NCI-H82 (cell line): ENCODE data around the gene TNFRSF8.

Experiments
- DNase-seq: peaks from one replicate; lab custom pipeline; 2025; lab: John Stamatoyannopoulos, UW

TNFRSF8 gene

GRCh38 chr1:12176298-12177118 lies 113.4 kb downstream of the TNFRSF8 start:
- no peak for DNase-seq

DNA sequence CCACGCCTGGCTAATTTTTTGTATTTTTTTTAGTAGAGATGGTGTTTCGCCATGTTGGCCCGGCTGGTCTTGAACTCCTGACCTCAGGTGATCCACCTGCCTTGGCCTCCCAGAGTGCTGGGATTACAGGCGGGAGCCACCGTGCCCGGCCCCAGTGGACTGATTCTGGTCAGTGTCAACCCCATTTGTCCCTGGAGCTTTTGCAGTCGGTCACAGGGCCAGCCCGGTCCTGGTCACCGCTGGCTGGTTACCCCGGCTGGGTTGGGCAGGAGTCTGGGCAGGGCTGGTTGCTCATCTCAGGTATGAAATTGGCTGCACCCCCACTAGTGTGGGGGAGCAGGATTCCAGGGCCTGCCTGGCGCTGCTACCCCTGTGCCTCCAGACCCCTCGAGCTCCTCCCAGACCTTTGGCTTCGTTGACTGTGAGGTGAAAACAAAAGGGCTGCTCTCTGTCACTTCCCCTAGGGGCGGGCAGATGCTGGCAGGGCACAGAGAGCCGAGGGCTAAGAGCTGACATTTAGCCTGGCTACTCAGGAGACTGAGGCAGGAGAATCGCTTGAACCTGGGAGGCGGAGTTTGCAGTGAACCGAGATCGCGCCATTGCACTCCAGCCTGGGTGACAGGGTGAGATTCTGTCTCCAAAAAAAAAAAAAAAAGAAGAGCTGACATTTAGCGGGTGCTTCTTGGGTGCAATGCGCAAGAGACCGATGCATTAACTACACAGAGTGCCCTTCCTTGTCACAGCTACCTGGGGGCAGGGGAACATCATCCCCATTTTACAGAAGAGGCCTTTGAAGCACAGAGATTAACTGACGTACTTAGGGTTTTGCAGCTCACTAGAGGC lies 114.3 kb downstream of the TNFRSF8 start:
- no peak for DNase-seq

GRCh38 chr1:12177999-12178441 lies 114.9 kb downstream of the TNFRSF8 start:
- DNase-seq = no peak

- no peak for DNase-seq
Observed at GRCh38 chr1:12178511-12178910, 115.4 kb downstream of the TNFRSF8 start.

DNA sequence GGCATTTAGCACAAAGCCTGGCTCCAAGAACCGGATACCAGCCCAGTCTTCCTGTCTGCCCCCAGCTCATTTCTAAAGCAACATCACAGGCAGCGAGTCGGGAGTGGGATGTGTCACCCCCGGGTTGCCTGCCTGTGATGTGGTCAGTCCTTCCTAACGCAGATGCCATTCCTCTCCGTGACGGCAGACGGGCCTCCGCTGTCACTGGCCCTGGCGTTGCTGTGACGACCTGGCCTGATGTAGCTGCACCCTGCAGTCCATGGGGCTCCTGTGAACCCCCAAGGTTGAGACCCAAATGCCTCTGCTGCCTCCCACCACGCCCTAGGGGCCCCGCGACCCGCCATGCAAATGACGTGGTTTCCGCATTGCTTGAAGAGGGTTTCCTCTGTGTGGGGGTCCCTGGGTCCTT lies 116.0 kb downstream of the TNFRSF8 start:
- DNase-seq = no peak

GRCh38 chr1:12179676-12180075 lies 116.6 kb downstream of the TNFRSF8 start:
- no peak for DNase-seq

GRCh38 chr1:12180315-12180714 lies 117.2 kb downstream of the TNFRSF8 start:
- DNase-seq = no peak

GRCh38 chr1:12180903-12181302 lies 117.8 kb downstream of the TNFRSF8 start:
- DNase-seq = no peak

GRCh38 chr1:12181568-12181967 lies 118.5 kb downstream of the TNFRSF8 start:
- no peak for DNase-seq

GRCh38 chr1:12182410-12182984 lies 119.4 kb downstream of the TNFRSF8 start:
- no peak for DNase-seq

DNA sequence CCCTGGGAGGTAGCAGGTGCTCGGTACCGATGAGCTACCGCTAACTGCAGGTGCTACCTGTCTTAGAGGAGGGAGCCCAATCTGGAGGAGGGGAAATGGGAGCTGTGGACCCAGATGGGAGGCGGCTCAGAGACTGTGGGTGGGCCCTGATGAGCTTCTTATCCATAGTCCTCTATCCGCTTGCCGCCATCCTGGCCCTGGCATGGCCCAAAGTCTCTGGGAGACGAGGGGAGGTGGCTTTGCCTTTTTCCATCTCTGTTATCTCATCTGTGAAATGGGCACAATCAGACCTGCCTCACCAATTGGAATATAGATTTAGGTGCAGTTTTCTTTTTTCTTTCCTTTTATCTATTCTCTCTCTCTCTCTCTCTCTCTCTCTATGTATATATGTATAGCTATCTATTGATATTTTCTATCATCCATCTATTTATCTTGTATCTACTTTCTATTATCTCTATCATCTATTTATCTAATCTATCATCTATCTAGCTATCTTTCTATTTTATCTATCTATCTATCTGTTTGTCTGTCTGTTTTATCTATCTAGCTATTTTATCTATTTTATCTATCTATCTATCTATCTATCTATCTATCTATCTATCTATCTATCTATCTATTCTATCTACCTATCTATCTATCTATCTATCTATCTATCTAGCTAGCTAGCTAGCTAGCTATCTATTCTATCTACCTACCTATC lies 120.1 kb downstream of the TNFRSF8 start:
- DNase-seq = no peak

DNA sequence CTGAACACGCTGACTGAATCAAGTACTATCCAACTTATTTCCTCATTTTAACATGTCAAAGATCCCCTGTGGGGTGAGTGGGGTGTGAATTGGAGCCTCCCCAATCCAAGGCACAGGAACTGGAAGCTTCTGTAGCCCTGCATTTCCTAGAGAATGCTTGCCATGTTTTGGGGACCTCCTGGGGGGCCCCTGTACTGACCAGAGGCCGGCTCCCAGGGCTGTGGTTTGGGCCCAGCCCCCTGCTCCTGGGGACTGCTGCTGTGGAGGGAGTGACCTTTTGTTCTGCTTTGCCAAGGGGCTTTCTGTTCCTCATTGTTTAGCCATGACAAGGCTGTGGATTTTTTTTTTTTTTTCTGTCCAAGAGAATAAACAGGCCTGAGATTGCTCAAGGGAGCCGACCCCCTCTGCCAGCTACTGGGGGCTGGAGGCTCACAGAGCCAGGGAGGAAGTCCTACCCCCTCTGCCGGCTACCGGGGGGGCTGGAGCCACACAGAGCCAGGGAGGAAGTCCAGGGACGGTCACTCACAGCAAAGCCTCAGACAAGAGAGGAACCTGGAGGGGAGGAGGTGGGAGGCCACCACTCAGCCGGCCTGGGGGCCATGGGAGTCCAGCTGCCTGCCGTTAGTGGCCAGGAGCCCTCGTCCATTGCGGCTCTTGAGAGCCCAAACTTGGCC lies 121.0 kb downstream of the TNFRSF8 start:
- DNase-seq = no peak

DNA sequence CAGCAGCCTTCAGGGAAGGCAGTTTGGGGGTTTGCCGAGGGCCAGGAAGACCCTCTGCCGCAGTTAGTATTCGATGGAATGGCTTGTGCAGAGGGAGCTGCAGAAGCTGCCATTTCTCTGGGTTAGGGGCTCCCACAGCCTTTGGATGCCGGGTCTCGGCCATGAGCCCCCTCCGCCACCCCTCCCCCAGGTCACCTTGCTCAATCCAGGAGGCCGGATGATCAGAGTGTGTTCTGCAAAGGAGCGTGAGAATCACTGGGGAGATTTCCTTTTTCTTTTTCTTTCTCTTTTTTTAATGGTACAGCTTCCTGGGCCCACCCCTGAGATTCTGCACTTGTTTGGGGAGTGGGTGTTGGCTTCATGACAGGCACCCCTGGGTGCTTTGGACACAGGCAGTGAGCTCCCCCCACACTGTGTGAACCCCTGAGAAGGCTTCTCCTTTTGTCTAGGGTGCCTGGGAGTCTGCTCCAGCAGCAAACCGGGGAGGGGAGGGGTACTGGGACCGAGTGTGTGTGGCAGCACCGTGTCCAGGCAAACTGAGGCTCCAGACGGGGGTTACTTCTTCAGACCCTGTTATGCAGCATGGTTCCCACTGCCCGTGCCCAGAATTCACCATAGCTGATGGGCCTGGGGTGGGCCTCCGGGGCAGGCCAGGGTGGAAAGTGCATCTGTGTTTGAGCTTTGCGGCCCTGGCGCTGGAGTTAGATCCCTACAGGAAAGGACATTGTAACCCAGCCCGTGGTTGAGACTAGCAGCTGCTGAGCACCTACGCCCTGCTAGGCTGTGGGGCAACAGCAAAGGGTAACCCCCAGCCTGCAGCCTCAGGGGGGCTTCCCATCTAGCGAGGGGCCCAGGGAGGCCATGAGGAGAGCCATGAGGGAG lies 122.2 kb downstream of the TNFRSF8 start:
- DNase-seq = no peak

DNA sequence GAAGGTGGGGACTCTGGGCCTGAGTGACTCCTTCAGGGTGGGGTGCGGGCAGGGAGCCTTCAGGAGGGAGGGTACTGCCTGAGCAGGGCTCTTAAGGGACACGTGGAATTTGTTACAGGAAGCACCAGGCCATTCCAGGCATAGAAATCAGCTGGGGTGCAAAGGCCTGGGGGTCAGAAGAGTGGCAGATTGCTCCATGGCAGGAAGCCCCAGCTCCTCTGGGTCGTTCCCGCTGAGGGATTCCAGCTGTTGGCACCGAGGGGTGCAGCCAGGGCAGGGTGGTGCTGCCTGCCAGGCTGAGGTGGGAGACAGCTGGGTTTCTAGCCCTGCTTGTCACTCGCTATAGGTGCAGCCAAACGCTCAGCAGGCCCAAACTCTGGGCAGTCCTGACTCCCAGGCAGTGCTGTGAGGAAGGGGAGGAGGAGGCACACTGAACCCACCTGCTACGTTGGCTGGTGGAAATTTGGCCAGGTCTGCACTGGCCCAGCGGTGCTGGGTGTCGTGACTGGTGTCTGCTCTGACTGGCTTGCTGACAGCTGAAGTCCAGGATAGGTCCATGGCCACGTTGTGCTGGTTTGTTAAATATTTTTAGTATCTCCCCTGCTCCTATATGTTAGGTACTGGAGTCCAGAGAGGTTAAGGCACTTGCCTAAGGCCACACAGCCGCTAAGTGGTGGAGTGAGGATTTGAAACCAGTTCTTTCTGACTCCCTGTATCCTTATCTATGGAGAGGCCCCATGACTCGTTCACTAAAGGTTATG lies 123.0 kb downstream of the TNFRSF8 start:
- no peak for DNase-seq

- DNase-seq = no peak
Observed at GRCh38 chr1:12186679-12186985, 123.5 kb downstream of the TNFRSF8 start.

DNA sequence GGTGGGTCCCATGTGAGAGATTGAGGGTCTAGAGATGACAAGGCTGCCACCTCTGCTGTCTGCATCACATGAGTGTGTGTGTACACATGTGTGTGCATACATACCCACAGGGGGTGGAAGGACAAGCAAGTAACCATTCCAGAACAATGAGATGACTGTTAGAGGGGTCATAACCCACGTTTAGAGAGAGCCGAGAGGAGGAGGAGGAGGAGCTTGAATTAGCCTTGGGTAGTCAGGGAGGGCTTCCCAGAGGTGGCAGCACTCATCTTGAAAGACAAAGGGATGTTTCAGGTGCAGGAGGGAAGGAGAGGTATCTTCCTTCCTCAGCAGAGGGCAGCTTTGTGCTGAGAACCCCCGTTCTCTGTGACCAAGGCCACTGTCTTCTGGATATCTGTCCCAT lies 125.0 kb downstream of the TNFRSF8 start:
- DNase-seq = no peak

DNA sequence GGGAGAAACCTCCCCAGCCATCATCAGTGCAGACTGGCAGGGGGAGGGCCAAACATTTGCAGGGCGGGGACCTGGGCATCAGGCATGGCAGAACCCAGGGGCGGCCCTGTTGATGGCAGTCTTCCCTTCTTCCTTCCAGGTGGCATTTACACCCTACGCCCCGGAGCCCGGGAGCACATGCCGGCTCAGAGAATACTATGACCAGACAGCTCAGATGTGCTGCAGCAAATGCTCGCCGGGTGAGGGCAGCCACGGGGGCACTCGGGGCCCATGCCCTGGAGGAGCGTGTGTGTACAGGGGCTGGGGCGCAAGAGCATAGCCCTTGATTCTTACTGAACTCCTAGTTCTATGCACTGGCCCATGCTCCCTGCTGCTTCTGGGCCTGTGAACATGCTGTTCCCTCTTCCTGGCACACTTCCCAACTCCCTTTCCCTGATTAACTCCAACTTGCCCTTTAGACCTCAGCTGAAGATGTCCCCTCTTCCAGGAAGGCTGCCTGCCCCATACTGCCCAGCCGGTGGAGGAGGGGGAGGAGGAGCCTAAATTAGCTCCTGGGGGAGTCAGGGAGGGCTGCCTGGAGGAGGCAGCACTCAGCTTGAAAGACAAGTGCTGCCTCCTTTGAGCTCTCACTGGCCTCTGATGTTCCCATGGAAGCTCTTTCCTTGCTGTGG lies 125.7 kb downstream of the TNFRSF8 start:
- DNase-seq = no peak

DNA sequence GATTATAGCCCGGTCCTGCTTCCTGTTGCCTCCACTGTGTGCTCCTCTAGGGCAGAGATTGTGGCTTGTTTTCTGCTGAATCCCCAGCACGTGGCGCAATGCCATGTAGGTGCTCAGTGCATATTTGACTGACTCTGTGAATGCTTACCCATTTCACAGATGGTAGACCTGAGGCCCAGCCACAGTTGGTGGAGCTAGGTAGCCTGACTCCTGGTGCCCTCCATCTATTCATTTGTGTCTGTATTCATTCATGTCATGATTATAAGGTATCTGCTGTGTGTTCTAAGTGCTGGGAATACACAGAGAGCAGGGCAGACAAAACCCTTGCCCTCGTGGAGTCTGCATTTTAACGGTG lies 126.2 kb downstream of the TNFRSF8 start:
- no peak for DNase-seq

DNA sequence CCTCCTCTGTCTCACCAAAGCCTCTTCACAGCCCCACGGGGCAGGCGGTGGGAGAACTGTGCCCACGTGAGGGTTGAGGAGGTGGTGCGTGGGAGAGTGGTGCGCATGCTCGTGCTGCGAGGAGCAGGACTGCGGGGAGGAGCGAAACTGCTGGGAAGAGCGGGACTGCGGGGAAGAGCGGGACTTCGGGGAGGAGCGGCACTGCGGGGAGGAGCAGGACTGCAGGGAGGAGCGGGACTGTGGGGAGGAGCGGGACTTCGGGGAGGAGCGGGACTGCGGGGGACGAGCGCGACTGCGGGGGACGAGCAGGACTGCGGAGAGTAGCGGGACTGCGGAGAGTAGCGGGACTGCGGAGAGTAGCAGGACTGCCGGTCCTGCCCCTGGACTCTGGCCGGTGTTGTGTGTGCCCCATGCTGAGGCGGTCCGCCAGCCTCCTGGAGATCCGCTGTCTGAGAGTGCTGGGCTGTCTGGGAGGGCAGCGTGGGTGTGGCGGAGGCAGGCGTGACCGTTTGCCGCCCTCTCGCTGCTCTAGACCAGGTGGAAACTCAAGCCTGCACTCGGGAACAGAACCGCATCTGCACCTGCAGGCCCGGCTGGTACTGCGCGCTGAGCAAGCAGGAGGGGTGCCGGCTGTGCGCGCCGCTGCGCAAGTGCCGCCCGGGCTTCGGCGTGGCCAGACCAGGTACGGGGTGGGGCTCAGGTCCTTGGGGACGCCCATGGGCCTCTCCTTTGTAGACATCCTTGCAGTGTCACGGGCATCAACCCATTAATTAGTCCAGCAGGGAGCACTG lies 128.3 kb downstream of the TNFRSF8 start:
- DNase-seq = no peak
